BE2C (cell line): Measurements from ENCODE around the gene C19orf12.
A peak's percentile ranks its signal among the peaks of the same experiment; 100 is the strongest.

Experiments
- DNase-seq: peaks from one replicate; pipeline ENCODE4 v3.0.0-alpha.2; 2020
- H3K27me3 ChIP-seq: fragments of 250-450 bp; sonication (Bioruptor Pico); 2 replicates; pipeline ENCODE4 v1.5.1; 2020; ENCODE audit warnings: mild to moderate bottlenecking
- H3K36me3 ChIP-seq: fragments of 250-450 bp; sonication (Bioruptor Pico); 2 replicates; pipeline ENCODE4 v1.5.1; 2020; ENCODE audit warnings: mild to moderate bottlenecking
- H3K4me1 ChIP-seq: fragments of 250-450 bp; sonication (Bioruptor Pico); 2 replicates; pipeline ENCODE4 v1.5.1; 2020
- H3K4me3 ChIP-seq: 2 replicates; pipeline ENCODE4 v1.5.1; 2011; ENCODE audit warnings: low read depth, low read length
- H3K9me3 ChIP-seq: fragments of 250-450 bp; sonication (Bioruptor Pico); 2 replicates; pipeline ENCODE4 v1.5.1; 2020
- CTCF ChIP-seq: IDR thresholded peaks from 2 replicates; pipeline ENCODE4 v1.5.1; 2012; ENCODE audit warnings: mild to moderate bottlenecking, low read depth, low read length

C19orf12 gene

GRCh38 chr19:29759359-29759758, 44.3 kb upstream of the C19orf12 start:
- Histone ChIP-seq H3K4me1 (no peaks in the 10 kb centered on the region), H3K27me3 (no peaks in the 10 kb centered on the region), H3K9me3 (no peaks in the 10 kb centered on the region), H3K36me3 (no peaks in the 10 kb centered on the region), H3K4me3 (no peak overlapping the region)
- DNase-seq, result no peak
- no peak for TF ChIP-seq CTCF

- no peaks in the 10 kb centered on the region for H3K4me1 ChIP-seq
- H3K4me3 ChIP-seq, result no peak overlapping the region
- no peaks in the 10 kb centered on the region for H3K27me3 ChIP-seq
- no peak for TF ChIP-seq CTCF
- H3K9me3 ChIP-seq, result no peaks in the 10 kb centered on the region
- H3K36me3 ChIP-seq, result no peaks in the 10 kb centered on the region
- no peak for DNase-seq
Measured at GRCh38 chr19:29758863-29759262, 43.8 kb upstream of the C19orf12 start.

- no peak for DNase-seq
- Histone ChIP-seq H3K27me3 (no peaks in the 10 kb centered on the region), H3K4me3 (no peak overlapping the region), H3K36me3 (no peaks in the 10 kb centered on the region), H3K9me3 (no peaks in the 10 kb centered on the region), H3K4me1 (no peaks in the 10 kb centered on the region)
- TF ChIP-seq CTCF, result no peak
Measured at GRCh38 chr19:29757551-29757950, 42.5 kb upstream of the C19orf12 start.

DNA sequence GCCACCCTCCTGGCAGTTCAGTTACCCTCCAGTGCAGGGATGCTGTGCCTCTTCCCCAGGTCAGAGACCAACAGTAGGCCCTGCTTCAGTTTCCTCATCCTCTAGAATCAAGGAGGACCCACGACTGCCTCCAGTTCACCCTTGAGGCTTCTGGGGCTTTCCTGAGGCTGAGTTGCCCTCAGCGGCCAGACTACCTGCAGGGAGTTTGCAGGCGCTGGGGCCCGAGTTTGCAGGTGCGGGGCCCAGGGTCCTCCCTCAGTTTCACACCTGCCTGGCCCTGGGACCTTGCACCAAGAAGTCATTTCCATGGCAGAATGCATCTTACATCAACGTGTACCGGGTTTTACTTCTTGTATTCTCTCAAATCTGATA, 38.9 kb upstream of the C19orf12 start:
- Histone ChIP-seq H3K4me3 (no peak overlapping the region), H3K9me3 (no peaks in the 10 kb centered on the region), H3K4me1 (no peaks in the 10 kb centered on the region), H3K27me3 (no peaks in the 10 kb centered on the region), H3K36me3 (no peaks in the 10 kb centered on the region)
- DNase-seq, result no peak
- no peak for TF ChIP-seq CTCF

GRCh38 chr19:29753190-29753933, 38.3 kb upstream of the C19orf12 start:
- Histone ChIP-seq H3K27me3 (no peaks in the 10 kb centered on the region), H3K9me3 (no peaks in the 10 kb centered on the region), H3K4me1 (no peaks in the 10 kb centered on the region), H3K4me3 (no peak overlapping the region), H3K36me3 (no peaks in the 10 kb centered on the region)
- peak; percentile 24 for DNase-seq
- no peak for TF ChIP-seq CTCF

GRCh38 chr19:29752450-29753025, 37.5 kb upstream of the C19orf12 start:
- no peaks in the 10 kb centered on the region for H3K4me1 ChIP-seq
- H3K4me3 ChIP-seq, result no peak overlapping the region
- no peak for DNase-seq
- no peaks in the 10 kb centered on the region for H3K36me3 ChIP-seq
- no peaks in the 10 kb centered on the region for H3K9me3 ChIP-seq
- H3K27me3 ChIP-seq, result no peaks in the 10 kb centered on the region
- TF ChIP-seq CTCF, result no peak
